Breast epithelium (tissue), 3 donors: ENCODE results near the gene DPP3.

Experiments used
- POLR2A ChIP-seq: fragments of 450-650 bp; IDR thresholded peaks from one replicate; pipeline ENCODE4 v1.6.1; 2016; ENCODE audit warnings: antibody characterized with exemption, mild to moderate bottlenecking, moderate library complexity
- POLR2AphosphoS5 ChIP-seq, 3 donors: sonication (generic); formaldehyde crosslinking; IDR thresholded peaks; one replicate each; pipeline ENCODE4 v1.6.1; 2017; ENCODE audit warnings: antibody characterized with exemption in 3 of 3
- TF ChIP-seq, protein P1 (sequence below), 3 donors: fragments of 450-650 bp; IDR thresholded peaks; one replicate each; pipeline ENCODE4 v1.5.1; 2016 to 2017; ENCODE audit warnings: antibody characterized with exemption in 3 of 3, mild to moderate bottlenecking in 3 of 3, moderate library complexity in 3 of 3

DNA sequence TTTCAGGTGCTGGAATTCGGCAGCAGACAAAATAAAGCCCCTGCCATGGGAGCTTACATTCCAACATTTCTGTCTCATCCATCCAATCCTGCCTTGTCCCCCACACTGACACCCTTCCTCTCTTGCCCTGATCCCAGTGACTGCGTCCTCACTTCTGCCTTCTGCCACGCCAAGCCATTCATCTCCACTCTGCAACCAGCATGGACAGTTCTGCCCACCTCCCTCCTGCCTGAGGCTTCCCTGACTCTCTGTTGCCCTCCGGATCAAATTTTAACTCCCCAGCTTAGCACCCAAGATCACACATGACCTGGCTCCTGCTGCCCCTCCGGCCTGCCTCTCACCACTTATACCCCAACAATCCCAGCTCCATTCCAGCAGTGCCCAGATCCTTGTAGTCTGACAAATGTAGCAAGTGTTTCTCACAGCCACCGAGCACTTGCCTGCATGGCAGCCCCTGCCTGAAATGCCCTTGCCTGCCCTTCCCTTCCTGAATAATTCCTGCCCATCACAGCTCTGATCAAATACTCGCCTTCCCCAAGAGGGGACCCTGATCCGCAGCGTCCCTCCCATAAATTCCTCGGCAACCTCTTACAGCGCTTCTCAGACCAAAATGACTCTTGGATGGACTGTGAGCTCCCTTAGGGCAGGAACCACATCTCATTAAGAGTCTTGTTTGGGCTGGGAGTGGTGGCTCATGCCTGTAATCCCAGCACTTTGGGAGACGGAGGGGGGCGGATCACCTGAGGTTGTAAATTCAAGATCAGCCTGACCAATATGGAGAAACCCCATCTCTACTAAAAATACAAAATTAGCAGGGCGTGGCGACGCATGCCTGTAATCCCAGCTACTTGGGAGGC, 68.8 kb downstream of the DPP3 start:
- TF ChIP-seq, protein P1, sequence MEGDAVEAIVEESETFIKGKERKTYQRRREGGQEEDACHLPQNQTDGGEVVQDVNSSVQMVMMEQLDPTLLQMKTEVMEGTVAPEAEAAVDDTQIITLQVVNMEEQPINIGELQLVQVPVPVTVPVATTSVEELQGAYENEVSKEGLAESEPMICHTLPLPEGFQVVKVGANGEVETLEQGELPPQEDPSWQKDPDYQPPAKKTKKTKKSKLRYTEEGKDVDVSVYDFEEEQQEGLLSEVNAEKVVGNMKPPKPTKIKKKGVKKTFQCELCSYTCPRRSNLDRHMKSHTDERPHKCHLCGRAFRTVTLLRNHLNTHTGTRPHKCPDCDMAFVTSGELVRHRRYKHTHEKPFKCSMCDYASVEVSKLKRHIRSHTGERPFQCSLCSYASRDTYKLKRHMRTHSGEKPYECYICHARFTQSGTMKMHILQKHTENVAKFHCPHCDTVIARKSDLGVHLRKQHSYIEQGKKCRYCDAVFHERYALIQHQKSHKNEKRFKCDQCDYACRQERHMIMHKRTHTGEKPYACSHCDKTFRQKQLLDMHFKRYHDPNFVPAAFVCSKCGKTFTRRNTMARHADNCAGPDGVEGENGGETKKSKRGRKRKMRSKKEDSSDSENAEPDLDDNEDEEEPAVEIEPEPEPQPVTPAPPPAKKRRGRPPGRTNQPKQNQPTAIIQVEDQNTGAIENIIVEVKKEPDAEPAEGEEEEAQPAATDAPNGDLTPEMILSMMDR (IDR thresholded peaks at IDR 0.05): no peak
- TF ChIP-seq POLR2AphosphoS5 (IDR thresholded peaks at IDR 0.05): no peak
- TF ChIP-seq POLR2A: no peak
